GM19397 (cell line): ENCODE results near the gene MTFP1.
"Not testable (repeated sequence)": the region's sequence is repeated elsewhere in the genome, so short reads cannot be mapped to it uniquely, and the experiment has no call there.

Experiments used
- ATAC-seq: cut with Tn5 transposase; IDR thresholded peaks from one replicate; pipeline ENCODE4 v1.9.1; 2021; ENCODE audit warnings: mild to moderate bottlenecking, moderate library complexity; ENCODE audit not compliant: unreplicated experiment

The MTFP1 gene

DNA sequence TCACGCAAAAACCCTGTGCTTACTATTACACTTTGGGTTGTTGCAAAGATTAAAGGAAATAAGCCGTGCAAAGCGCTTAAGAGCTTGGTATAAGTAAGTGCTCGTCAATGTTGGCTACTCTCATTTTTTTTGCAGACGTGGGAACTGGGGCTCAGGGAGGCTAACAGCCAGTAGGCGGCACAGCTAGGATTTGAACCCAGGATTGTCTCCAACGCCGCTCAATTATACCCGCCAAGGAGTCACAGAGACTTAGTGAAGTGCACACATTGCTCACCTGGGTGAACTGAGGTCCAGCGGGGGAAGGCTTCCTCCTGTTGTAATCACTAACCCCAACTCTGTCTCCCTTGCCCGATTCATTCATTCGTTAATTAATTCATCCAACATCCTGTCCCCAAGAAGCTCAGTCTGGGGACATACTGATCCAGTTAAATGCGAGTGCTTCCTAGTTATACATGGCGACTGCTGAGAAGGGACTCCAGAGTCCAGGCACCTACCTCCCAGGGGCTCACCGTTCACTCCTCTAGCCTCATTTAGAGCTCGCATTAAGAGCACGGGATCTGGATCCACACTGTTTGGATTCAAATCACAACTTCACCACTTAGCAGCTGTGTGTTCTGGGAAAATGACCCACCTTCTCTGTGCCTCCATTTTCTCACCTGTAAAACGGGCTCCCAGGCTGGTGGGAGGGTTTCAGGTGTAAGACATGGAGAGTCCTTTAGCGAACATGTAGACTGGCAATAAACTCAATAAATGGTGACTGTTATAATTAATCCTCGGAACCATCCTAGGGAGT, 838 bp upstream of the MTFP1 start:
- ATAC-seq: no peak

GRCh38 chr22:30425327-30425615, 297 bp upstream of the MTFP1 start:
- no peak for ATAC-seq

DNA sequence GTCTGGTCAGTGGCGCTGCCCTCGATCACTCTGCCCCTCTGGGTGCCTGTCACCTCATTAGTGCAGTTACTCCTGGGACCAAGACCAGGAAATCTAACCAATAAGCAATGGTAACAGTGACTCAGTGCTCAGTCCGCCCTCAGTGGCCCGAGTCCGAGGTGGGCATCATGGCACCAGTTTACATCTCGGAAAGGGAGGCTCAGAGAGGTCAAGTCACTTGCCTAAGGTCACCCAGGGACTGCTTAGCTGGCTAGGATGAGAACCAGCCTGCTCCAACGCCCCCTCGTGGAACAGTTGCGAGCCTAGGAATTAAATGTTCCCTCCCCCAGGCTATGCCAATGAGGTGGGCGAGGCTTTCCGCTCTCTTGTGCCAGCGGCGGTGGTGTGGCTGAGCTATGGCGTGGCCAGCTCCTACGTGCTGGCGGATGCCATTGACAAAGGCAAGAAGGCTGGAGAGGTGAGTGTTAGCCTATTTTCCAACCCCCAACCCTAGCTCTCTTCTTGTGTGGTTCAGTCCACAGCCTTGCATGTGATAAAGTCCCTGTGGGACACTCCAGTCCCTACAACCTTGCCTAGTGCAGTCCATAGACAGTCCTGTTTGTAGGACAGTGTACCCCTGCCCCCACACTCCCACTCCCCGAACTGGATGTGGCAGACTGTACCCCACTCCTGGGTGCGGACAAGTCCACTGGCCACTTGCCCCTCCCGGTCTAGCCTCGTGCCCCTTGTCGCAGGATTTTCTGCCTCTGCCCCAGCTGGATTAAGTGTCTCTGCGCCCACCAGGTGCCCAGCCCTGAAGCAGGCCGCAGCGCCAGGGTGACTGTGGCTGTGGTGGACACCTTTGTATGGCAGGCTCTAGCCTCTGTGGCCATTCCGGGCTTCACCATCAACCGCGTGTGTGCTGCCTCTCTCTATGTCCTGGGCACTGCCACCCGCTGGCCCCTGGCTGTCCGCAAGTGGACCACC, 1.1 kb downstream of the MTFP1 start:
- ATAC-seq: no peak

DNA sequence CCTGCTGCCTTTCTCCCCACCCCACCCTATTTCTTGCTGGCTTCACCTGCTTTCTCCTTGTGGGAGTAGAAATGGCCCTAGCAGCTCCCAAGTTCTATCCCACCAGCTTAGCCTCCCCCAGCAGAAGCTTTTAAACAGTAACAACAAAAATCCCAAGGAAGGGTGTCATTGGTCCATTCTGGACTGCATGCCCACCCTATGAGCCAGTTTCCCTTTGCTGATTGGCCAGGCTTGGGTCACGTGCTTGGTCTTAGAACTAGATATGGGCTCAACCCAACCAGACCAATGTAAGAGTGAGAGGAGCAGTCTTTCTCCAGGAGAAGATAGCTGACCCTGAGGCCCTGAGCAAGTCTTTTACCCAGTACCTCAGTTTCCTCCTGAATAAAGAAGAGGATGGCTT, 2.3 kb downstream of the MTFP1 start:
- ATAC-seq: no peak

- no peak for ATAC-seq
These were observed 4.3 kb downstream of the MTFP1 start for GRCh38 chr22:30429887-30430286.

- no peak for ATAC-seq
These were observed 5.4 kb downstream of the MTFP1 start for GRCh38 chr22:30430933-30431332.

GRCh38 chr22:30432096-30432495, 6.5 kb downstream of the MTFP1 start:
- ATAC-seq: no peak

- no peak for ATAC-seq
These were observed 7.0 kb downstream of the MTFP1 start for GRCh38 chr22:30432520-30432919.

DNA sequence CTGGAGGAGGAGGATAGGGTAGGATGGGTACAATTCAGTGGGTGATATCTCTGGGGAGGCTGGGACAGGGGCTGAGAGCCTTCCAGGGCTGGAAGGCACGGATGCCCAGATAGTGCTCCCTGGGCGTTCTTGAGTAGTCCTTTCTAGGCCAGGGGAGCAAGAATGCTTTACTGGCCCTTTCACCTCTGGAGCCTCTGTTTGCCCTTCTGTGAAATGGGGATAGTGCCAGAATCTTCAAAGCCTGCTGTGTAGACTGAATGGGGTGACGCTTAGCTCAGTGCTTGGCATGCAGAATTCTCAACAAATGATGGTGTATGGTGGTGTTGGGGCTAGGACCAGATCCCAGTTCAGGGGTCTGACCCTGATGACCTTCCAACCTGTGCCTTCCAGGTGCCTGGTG, 7.7 kb downstream of the MTFP1 start:
- ATAC-seq: no peak

GRCh38 chr22:30433773-30434172, 8.2 kb downstream of the MTFP1 start:
- no peak for ATAC-seq

GRCh38 chr22:30434843-30435242, 9.3 kb downstream of the MTFP1 start:
- no peak for ATAC-seq

- ATAC-seq: no peak
These were observed 10.1 kb downstream of the MTFP1 start for GRCh38 chr22:30435674-30436126.

DNA sequence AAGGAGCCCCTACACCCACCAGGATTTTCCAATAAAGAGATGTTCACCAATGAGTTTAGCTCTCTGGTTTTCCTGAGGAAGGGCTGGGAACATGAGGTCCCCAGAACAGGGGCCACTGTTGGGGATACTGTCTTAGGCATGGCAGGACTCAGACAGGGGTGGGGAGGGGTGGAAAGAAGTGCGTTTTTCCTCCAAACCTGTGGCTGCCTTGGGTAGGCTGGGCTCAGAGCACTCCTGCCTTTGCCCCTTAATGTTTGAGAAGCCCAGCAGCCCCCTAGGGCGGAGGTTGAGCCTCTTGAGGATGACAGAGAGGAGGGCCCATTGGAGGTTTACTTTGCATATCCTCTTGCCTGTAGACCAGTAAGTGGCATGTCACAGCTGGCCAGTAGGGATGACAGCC, 10.6 kb downstream of the MTFP1 start:
- ATAC-seq: no peak

- no peak for ATAC-seq
These were observed 13.0 kb downstream of the MTFP1 start for GRCh38 chr22:30438559-30438958.

DNA sequence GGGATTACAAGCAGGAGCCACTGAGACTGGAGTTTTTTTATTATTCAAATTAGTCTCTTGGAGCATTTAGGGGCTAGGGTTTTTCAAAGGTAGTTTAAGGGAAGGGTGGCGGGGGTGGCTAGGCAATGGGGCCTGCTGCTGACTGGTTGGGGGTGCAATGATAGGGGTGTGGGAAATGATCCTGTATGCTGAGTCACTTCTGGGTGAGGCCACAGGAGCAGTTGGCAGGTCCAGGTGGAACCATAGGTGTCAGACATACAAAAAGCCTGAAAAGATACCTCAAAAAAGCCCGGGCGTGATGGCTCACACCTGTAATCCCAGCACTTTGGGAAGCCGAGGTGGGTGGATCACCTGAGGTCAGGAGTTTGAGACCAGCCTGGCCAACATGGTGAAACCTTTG, 13.7 kb downstream of the MTFP1 start:
- no peak for ATAC-seq

DNA sequence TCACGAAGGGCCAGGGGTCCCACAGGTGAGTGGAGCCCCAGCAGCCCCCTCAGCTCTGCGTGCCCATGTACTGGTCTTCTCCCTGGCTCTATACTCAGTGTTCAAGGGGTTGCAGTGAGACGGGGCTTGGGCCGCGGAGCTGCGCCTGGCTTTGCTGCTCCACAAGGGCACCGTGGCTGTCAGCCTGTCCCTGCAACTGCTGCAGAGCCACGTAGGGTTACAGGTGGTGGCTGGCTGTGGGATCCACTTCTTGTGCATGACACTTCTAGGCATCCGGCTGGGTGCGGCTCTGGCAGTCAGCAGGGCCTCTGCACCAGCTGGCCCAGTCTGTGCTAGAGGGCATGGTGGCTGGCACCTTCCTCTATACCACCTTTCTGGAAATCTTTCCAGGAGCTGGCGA, 14.3 kb downstream of the MTFP1 start:
- ATAC-seq: no peak

GRCh38 chr22:30441088-30441487, 15.5 kb downstream of the MTFP1 start:
- ATAC-seq: no peak

- no peak for ATAC-seq
These were observed 19.3 kb downstream of the MTFP1 start for GRCh38 chr22:30444632-30445437.

- ATAC-seq: no peak
These were observed 20.0 kb downstream of the MTFP1 start for GRCh38 chr22:30445438-30446145.

GRCh38 chr22:30447656-30448055, 22.1 kb downstream of the MTFP1 start:
- ATAC-seq: no peak

DNA sequence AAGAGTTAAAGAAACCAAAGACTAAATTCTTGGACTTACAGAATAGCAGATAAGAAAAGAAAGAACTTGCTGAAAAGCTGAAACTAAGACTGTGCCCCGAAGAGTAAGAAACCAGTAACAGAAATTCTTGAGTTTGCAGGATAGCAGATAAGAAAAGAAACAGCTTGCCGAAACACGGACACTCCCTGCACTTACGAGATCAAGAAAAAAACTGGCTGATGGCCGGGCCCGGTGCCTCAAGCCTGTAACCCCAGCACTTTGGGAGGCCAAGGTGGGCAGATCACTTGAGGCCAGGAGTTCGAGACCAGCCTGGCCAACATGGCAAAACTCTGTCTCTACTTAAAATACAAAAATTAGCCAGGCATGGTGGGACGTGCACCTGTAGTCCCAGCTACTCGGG, 25.9 kb downstream of the MTFP1 start:
- not testable (repeated sequence) for ATAC-seq
